BLaER1 treated with 17β-estradiol and CSF1 and Interleukin-3, amounts not matched to agents 10 nM and 100 nM (cell line): ENCODE data around the gene GID8.
A peak's percentile ranks its signal among the peaks of the same experiment; 100 is the strongest.

ENCODE experiments used
- H3K27ac ChIP-seq, 11 experiments: shearing (Covaris generic); formaldehyde crosslinking; 2 replicates each; pipeline ENCODE4 v1.8.1; 2022
- H3K27me3 ChIP-seq, 11 experiments: shearing (Covaris generic); formaldehyde crosslinking; 2 replicates each; pipeline ENCODE4 v1.8.1; 2022
- H3K36me3 ChIP-seq, 11 experiments: shearing (Covaris generic); formaldehyde crosslinking; 2 replicates each; pipeline ENCODE4 v1.8.1; 2022
- H3K4me1 ChIP-seq, 10 experiments: shearing (Covaris generic); formaldehyde crosslinking; 2 replicates each; pipeline ENCODE4 v1.8.1; 2022
- H3K4me2 ChIP-seq, 11 experiments: shearing (Covaris generic); formaldehyde crosslinking; 2 replicates each; pipeline ENCODE4 v1.8.1; 2022
- H3K4me3 ChIP-seq, 10 experiments: shearing (Covaris generic); formaldehyde crosslinking; 2 replicates each; pipeline ENCODE4 v1.8.1; 2022
- H3K9ac ChIP-seq, 11 experiments: shearing (Covaris generic); formaldehyde crosslinking; 2 replicates each; pipeline ENCODE4 v1.8.1; 2022
- H3K9me3 ChIP-seq, 11 experiments: shearing (Covaris generic); formaldehyde crosslinking; replicated peaks in 1 of 11; 2 replicates each; pipeline ENCODE4 v1.8.1; 2022
- H4K20me1 ChIP-seq, 11 experiments: shearing (Covaris generic); formaldehyde crosslinking; 2 replicates each; pipeline ENCODE4 v1.8.1; 2022
- Cebpa-rat ChIP-seq, 11 experiments: shearing (Covaris generic); IDR thresholded peaks; 2 replicates each; pipeline ENCODE4 v1.8.1; 2022

The GID8 gene

GRCh38 chr20:62979876-62980373 is 42.0 kb downstream of the GID8 start:
- Histone ChIP-seq H3K9me3 (no peaks in the 10 kb centered on the region), H4K20me1 (peaks cover 0 to 69% (median 15%) of the 10 kb centered on the region in 11 experiments; a peak in 13 of 22 replicates), H3K9ac (peak overlapping the region in 4 of 11 experiments; percentile 14 to 46 (median 36); a peak in 4 of 22 replicates), H3K4me1 (peaks cover 60 to 98% (median 82%) of the 10 kb centered on the region in 10 experiments), H3K4me3 (peak overlapping the region in 2 of 10 experiments; percentile 7 to 27; a peak in 1 of 20 replicates), H3K36me3 (no peaks in the 10 kb centered on the region), H3K27ac (no peak overlapping the region), H3K4me2 (peak overlapping the region; percentile 78 to 96 (median 90)), H3K27me3 (peaks cover 6 to 59% (median 22%) of the 10 kb centered on the region in 11 experiments; a peak in 18 of 22 replicates)
- TF ChIP-seq Cebpa-rat (IDR thresholded peaks at IDR 0.05), result no peak

- Histone ChIP-seq H3K4me2 (peak overlapping the region; percentile 78 to 96 (median 90)), H3K27me3 (peaks cover 6 to 59% (median 18%) of the 10 kb centered on the region in 11 experiments; a peak in 18 of 22 replicates), H4K20me1 (peaks cover 0 to 71% (median 15%) of the 10 kb centered on the region in 11 experiments; a peak in 13 of 22 replicates), H3K4me3 (peak overlapping the region in 4 of 10 experiments; percentile 4 to 49 (median 18); a peak in 5 of 20 replicates), H3K9ac (peak overlapping the region in 5 of 11 experiments; percentile 14 to 46 (median 35); a peak in 7 of 22 replicates), H3K4me1 (peaks cover 60 to 98% (median 83%) of the 10 kb centered on the region in 10 experiments), H3K27ac (peak overlapping the region in 1 of 11 experiments; percentile 2; a peak in 1 of 22 replicates), H3K9me3 (no peaks in the 10 kb centered on the region), H3K36me3 (no peaks in the 10 kb centered on the region)
- no peak for TF ChIP-seq Cebpa-rat (IDR thresholded peaks at IDR 0.05)
Measured at GRCh38 chr20:62980380-62980960, 42.5 kb downstream of the GID8 start.

DNA sequence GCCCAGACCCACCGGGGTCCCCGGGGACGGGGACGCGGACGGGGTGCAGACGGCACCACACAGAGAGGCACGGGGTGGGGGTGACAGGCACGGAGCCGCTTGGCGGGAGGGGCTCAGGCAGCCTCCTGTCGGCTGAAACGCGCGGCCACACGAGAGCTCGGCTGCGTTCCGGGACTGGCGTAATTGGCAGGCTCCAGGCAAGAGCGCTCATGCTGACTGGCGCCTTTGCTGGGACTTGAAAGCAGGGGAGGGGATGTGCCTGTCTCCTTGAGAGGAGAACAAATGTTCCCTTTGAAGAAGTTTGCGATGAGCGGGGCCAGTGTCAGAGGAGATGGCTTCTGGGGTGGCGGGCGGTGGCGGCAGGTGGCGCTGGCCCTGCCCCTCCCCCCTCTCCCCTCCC is 43.0 kb downstream of the GID8 start:
- Histone ChIP-seq H3K36me3 (no peaks in the 10 kb centered on the region), H3K4me3 (peak overlapping the region in 4 of 10 experiments; percentile 4 to 49 (median 18); a peak in 4 of 20 replicates), H3K4me1 (peaks cover 60 to 98% (median 87%) of the 10 kb centered on the region in 10 experiments), H3K4me2 (peak overlapping the region; percentile 78 to 96 (median 90)), H3K9ac (peak overlapping the region in 4 of 11 experiments; percentile 3 to 46 (median 34); a peak in 5 of 22 replicates), H4K20me1 (peaks cover 0 to 71% (median 15%) of the 10 kb centered on the region in 11 experiments; a peak in 13 of 22 replicates), H3K27ac (peak overlapping the region in 1 of 11 experiments; percentile 2; a peak in 1 of 22 replicates), H3K9me3 (no peaks in the 10 kb centered on the region), H3K27me3 (peaks cover 6 to 60% (median 21%) of the 10 kb centered on the region in 11 experiments; a peak in 18 of 22 replicates)
- no peak for TF ChIP-seq Cebpa-rat (IDR thresholded peaks at IDR 0.05)

DNA sequence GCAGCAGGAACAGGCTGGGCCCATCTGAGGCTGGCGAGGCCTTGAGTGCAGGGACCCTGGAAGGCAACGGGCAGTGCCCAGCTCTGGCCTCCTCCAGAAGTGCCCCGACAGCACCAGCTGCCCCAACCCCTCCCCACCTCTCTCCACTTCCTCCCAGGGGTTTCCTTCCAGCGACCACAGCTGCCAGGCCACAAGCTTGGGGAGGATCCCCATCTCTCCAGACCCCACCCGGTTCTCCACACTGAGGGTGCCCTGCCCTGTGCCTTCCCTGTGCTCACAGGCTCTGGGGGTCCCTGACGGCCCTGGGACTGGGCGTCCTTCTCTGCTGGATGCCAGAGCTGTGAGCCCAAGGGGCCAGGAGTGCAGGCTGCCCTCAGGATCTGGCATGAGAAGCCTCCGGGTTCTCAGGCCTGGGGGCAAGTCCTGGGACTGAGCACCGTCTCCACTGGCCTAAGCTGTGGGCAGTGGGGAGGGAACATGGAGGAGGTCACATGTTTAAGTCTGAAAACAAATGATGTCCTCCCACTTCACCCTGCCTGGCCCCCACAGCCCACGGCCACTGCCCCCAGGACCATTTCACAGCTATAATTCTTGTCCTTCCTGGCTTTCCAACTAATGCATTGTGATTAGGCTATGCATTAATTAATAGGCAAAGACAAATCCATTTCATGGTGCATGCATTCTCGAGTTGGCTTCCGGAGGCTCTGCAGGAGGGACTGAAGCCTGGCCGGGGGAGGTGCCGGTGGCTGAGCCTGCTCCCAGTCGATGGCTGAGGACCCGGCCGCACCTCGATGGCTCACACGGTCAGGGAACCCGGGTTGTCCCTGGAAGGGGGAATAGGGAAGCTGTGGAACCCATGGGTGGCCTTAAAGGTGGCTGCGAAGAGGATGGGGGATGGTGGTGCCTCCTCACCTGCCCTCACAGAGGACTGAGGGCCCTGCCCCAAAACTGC is 44.5 kb downstream of the GID8 start:
- Histone ChIP-seq H3K4me1 (peaks cover 53 to 93% (median 78%) of the 10 kb centered on the region in 10 experiments), H3K27me3 (peaks cover 6 to 52% (median 21%) of the 10 kb centered on the region in 11 experiments; a peak in 18 of 22 replicates)

DNA sequence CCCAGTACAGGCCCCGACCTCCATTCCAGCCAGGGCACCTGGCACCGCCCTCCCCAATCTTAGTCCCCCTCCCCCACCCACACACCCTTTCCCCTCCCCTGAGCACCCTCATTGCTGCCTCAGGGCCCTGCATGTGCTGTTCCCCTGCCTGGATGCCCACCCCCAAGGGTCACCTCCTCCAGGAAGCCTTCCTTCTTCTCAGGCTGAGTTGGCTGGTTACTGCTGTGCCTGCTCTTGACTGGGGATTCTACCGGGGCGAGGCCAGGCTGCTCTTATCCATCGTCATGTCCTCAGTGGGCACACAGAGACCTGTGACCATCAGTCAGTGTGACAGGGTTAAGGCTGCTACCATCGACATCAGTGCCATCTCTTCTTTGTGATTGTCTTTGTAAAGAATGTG is 45.3 kb downstream of the GID8 start:
- Histone ChIP-seq H3K4me1 (peaks cover 45 to 85% (median 70%) of the 10 kb centered on the region in 10 experiments), H3K27ac (no peak overlapping the region), H3K36me3 (no peaks in the 10 kb centered on the region), H3K9ac (no peak overlapping the region), H3K4me3 (no peak overlapping the region), H3K4me2 (peak overlapping the region in 7 of 11 experiments; percentile 88 to 97 (median 94); a peak in 9 of 22 replicates), H3K9me3 (no peaks in the 10 kb centered on the region), H4K20me1 (peaks cover 0 to 55% (median 11%) of the 10 kb centered on the region in 11 experiments; a peak in 13 of 22 replicates), H3K27me3 (peaks cover 6 to 47% (median 21%) of the 10 kb centered on the region in 11 experiments; a peak in 18 of 22 replicates)
- TF ChIP-seq Cebpa-rat (IDR thresholded peaks at IDR 0.05), result no peak

More for the DNA sequence above, 44.5 kb downstream of the GID8 start:
- Histone ChIP-seq H3K9me3 (no peaks in the 10 kb centered on the region), H3K27ac (peak overlapping the region in 7 of 11 experiments; percentile 9 to 56 (median 49); a peak in 12 of 22 replicates), H3K4me2 (peak overlapping the region; percentile 83 to 97 (median 94)), H3K4me3 (peak overlapping the region in 6 of 10 experiments; percentile 4 to 58 (median 18); a peak in 10 of 20 replicates), H4K20me1 (peaks cover 0 to 62% (median 15%) of the 10 kb centered on the region in 11 experiments; a peak in 13 of 22 replicates), H3K9ac (peak overlapping the region in 9 of 11 experiments; percentile 17 to 57 (median 42); a peak in 16 of 22 replicates), H3K36me3 (no peaks in the 10 kb centered on the region)
- no peak for TF ChIP-seq Cebpa-rat (IDR thresholded peaks at IDR 0.05)

GRCh38 chr20:62984666-62985443 is 46.9 kb downstream of the GID8 start:
- Histone ChIP-seq H3K36me3 (no peaks in the 10 kb centered on the region), H3K4me2 (peak overlapping the region in 9 of 11 experiments; percentile 2 to 78 (median 68); a peak in 16 of 22 replicates), H3K9me3 (no peaks in the 10 kb centered on the region), H3K27me3 (peaks cover 5 to 34% (median 15%) of the 10 kb centered on the region in 11 experiments; a peak in 17 of 22 replicates), H3K9ac (peak overlapping the region in 2 of 11 experiments; percentile 9 to 53; a peak in 1 of 22 replicates), H3K4me3 (no peak overlapping the region), H3K4me1 (peaks cover 28 to 78% (median 64%) of the 10 kb centered on the region in 10 experiments), H4K20me1 (peaks cover 0 to 39% (median 8%) of the 10 kb centered on the region in 11 experiments; a peak in 13 of 22 replicates), H3K27ac (no peak overlapping the region)
- no peak for TF ChIP-seq Cebpa-rat (IDR thresholded peaks at IDR 0.05)

GRCh38 chr20:62985444-62985778 is 47.5 kb downstream of the GID8 start:
- Histone ChIP-seq H4K20me1 (peaks cover 0 to 34% (median 8%) of the 10 kb centered on the region in 11 experiments; a peak in 13 of 22 replicates), H3K27ac (no peak overlapping the region), H3K36me3 (no peaks in the 10 kb centered on the region), H3K4me2 (peak overlapping the region in 9 of 11 experiments; percentile 2 to 78 (median 68); a peak in 16 of 22 replicates), H3K4me3 (no peak overlapping the region), H3K4me1 (peaks cover 23 to 73% (median 58%) of the 10 kb centered on the region in 10 experiments), H3K27me3 (peaks cover 0 to 28% (median 9%) of the 10 kb centered on the region in 11 experiments; a peak in 15 of 22 replicates), H3K9me3 (no peaks in the 10 kb centered on the region), H3K9ac (0 out of 22 replicates have a peak overlapping the region, but pooled peaks of 1 of the 11 experiments have one; percentile 29)
- no peak for TF ChIP-seq Cebpa-rat (IDR thresholded peaks at IDR 0.05)
